AG09309 (cell line): ENCODE data around the gene MT1X.

Experiments used
- DNase-seq: peaks from one replicate; pipeline ENCODE4 v3.0.0-alpha.2; 2010; ENCODE audit warnings: low read depth
- H3K4me3 ChIP-seq: 2 replicates; pipeline ENCODE4 v1.5.1; 2011; ENCODE audit warnings: mild to moderate bottlenecking, low read depth, low read length, moderate library complexity; ENCODE audit not compliant: control insufficient read depth
- CTCF ChIP-seq: IDR thresholded peaks from 2 replicates; pipeline ENCODE4 v1.5.1; 2011; ENCODE audit warnings: mild to moderate bottlenecking, low read depth, low read length, inconsistent platforms; ENCODE audit not compliant: insufficient read depth, control insufficient read depth; ENCODE audit errors: missing control alignments

MT1X gene

DNA sequence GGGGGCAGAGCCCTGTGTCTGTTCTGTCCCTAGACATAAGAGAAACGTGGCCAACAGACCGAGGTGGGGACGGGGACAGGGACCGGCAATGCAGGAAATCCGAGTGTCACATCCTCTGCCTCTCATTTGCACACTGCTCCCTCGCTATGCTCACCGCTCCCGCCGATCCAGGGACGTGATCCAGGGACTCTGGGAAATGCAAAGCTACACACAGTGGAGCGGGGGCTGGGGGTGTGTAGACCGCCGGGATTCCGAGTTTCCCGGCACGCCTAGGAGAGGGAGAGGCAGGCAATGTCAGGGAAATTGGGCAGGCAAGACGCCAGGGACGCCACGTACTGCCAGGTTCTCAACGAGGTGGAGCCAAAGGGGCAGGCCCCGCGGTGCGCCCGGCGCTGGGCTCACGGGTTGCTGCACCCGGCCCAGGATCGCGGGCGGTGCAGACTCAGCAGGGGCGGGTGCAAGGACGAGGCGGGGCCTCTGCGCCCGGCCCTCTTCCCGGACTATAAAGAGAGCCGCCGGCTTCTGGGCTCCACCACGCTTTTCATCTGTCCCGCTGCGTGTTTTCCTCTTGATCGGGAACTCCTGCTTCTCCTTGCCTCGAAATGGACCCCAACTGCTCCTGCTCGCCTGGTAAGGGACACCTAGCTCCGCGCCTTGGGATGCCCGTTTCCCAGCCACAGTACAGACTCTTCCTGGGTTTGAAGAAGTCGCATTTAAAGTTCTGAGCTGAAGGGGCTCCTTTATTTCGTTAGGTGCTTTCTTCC lies at the start of gene MT1X:
Gene MT1X (plus strand): TSS at position 532 of the 764 bp plus-strand sequence. CDS start 71 bp downstream, at position 603.
- no peak for TF ChIP-seq CTCF
- DNase-seq = peak; percentile 48
- peak within 1 kb of the TSS; percentile 66 for H3K4me3 ChIP-seq

- no peak for DNase-seq
- no peak for TF ChIP-seq CTCF
- H3K4me3 ChIP-seq = peak overlapping the region; percentile 50
Measured at GRCh38 chr16:56632848-56633365, 49.4 kb upstream of the MT1X start.

DNA sequence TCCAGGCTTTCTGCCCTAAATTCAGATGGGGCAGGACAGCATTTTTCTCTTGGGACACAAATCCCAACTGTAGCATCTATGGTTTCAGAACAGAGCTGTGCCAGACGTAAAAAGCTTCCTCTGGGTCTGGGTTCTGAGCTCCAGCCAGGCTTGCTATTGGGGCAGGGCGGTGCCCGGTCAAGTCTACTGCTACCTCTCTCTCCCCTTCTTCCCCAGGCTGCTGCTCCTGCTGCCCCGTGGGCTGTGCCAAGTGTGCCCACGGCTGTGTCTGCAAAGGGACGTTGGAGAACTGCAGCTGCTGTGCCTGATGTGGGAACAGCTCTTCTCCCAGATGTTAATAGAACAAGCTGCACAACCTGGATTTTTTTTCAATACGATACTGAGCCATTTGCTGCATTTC lies 48.7 kb upstream of the MT1X start:
- no peak overlapping the region for H3K4me3 ChIP-seq
- no peak for DNase-seq
- TF ChIP-seq CTCF = no peak

- no peak for TF ChIP-seq CTCF
- DNase-seq = no peak
Measured at GRCh38 chr16:56634715-56635440, 47.4 kb upstream of the MT1X start.

DNA sequence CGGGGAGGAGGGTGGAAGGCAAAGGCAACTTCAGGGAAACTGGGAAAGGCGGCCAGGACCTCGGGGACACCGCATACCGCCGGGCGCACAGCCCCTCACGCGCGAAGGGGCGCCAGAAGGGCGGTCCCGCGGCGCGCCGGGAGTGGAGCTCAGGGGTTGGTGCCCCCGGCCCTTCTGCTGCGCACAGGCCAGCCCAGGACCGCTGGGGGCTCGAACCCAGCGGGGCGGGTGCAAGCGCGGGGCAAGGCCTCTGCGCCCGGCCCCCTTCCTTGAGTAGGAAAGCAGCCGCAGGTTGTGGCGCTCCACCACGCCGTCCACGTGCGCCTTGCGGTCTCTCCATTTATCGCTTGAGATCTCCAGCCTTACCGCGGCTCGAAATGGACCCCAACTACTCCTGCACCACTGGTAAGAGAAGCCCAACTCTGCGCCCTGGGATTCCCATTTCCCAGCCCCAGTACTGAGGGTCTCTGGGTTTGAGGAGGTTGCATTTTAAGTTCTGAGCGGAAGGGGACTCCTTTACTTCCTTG lies 46.8 kb upstream of the MT1X start:
- no peak for DNase-seq
- no peak for TF ChIP-seq CTCF
- H3K4me3 ChIP-seq = no peak overlapping the region

More at GRCh38 chr16:56634715-56635440, 47.4 kb upstream of the MT1X start:
- no peak overlapping the region for H3K4me3 ChIP-seq

DNA sequence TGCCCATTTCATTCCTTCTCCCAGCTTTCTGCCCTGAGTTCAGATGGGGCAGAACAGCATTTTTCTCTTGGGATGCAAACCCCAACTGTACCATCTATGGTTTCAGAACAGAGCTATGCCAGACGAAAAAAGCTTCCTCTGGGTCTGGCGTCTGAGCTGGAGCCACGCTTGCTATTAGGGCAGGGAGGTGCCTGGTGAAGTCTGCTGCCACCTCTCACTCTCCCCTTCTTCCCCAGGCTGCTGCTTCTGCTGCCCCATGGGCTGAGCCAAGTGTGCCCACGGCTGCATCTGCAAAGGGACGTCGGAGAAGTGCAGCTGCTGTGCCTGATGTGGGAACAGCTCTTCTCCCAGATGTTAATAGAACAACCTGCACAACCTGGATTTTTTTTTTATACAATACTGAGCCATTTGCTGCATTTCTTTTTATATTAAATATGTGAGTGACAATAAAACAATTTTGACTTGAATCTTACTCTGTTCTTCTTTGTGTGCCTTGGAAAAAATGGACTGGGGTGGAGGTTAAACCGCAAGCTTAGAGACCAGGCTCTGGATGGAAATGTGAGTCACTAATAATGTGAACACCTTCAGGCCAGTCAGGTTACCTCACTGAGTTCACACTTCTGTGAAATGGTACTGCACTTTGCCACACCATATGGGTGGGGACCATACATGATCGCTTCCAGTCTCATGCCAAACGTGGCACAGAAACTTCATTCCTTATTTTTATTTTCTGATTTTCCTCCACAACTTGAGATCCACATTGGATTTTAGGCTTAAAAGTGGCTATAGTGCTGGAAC lies 45.5 kb upstream of the MT1X start:
- DNase-seq = no peak
- no peak overlapping the region for H3K4me3 ChIP-seq
- no peak for TF ChIP-seq CTCF
